Measurements from ENCODE around the gene POU5F1. TPM values are rescaled to one million over a fixed set of nuclear protein-coding genes. Genes with fewer than 3 reads are reported as not detected.

The POU5F1 gene
- total RNA-seq, 1 donor from 2014 or later = not detected

DNA sequence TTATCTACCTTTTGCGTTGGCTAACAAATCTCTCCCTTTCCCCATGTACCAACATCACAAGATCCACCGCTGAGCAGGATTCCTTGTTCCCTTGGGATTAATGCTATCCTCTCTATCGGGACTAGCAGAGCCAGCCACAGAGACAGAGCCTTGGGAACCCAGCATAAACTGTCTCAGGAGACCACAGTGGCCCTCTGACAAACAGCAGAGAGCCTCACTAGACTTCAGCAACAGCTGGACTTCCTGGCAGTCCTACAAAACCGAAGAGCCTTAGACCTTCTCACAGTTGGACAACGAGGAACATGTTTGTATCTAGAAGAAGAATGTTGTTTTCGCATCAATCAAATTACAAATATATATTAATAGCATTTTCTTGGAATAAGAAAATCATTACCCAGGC lies 39.6 kb upstream of the POU5F1 start:
- H3K27me3 Mint-ChIP-seq (ENCODE audit: unreplicated experiment) = peaks cover 19% of the 10 kb centered on the region
- DNase-seq (ENCODE audit: extremely low spot score, unreplicated experiment) = no peak
- H3K36me3 Mint-ChIP-seq (ENCODE audit: unreplicated experiment) = no peaks in the 10 kb centered on the region
- H3K27ac Mint-ChIP-seq (ENCODE audit: unreplicated experiment) = no peak overlapping the region
- H3K4me3 Mint-ChIP-seq (ENCODE audit: unreplicated experiment) = no peak overlapping the region
- TF ChIP-seq, protein P1, sequence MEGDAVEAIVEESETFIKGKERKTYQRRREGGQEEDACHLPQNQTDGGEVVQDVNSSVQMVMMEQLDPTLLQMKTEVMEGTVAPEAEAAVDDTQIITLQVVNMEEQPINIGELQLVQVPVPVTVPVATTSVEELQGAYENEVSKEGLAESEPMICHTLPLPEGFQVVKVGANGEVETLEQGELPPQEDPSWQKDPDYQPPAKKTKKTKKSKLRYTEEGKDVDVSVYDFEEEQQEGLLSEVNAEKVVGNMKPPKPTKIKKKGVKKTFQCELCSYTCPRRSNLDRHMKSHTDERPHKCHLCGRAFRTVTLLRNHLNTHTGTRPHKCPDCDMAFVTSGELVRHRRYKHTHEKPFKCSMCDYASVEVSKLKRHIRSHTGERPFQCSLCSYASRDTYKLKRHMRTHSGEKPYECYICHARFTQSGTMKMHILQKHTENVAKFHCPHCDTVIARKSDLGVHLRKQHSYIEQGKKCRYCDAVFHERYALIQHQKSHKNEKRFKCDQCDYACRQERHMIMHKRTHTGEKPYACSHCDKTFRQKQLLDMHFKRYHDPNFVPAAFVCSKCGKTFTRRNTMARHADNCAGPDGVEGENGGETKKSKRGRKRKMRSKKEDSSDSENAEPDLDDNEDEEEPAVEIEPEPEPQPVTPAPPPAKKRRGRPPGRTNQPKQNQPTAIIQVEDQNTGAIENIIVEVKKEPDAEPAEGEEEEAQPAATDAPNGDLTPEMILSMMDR (IDR thresholded peaks at IDR 0.05) = no peak
- H3K9me3 Mint-ChIP-seq (ENCODE audit: unreplicated experiment) = peaks cover 7% of the 10 kb centered on the region
- no peaks in the 10 kb centered on the region for H3K4me1 Mint-ChIP-seq (ENCODE audit: unreplicated experiment)

DNA sequence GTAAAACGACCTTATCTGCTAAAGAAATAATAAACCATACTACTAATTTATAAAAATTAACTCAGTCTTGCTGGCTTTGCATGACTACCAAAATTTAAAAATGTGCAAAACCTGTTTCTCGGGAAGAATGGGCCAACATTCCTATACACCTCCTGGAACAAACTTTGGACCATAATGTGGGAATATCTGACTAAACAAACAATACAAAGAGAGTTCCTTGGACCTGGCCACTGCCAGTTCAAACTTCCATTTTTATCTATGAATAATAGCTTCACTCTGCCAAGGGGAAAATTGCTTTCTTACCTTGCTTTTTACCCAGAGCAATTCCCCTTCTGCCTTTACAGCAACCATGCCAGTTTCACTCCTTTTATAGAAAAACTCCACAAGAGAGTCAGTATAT lies 38.7 kb upstream of the POU5F1 start:
- peaks cover 19% of the 10 kb centered on the region for H3K27me3 Mint-ChIP-seq (ENCODE audit: unreplicated experiment)
- H3K27ac Mint-ChIP-seq (ENCODE audit: unreplicated experiment) = no peak overlapping the region
- H3K4me1 Mint-ChIP-seq (ENCODE audit: unreplicated experiment) = peaks cover 4% of the 10 kb centered on the region
- H3K4me3 Mint-ChIP-seq (ENCODE audit: unreplicated experiment) = no peak overlapping the region
- TF ChIP-seq, protein P1 (IDR thresholded peaks at IDR 0.05) = no peak
- H3K36me3 Mint-ChIP-seq (ENCODE audit: unreplicated experiment) = no peaks in the 10 kb centered on the region
- DNase-seq (ENCODE audit: extremely low spot score, unreplicated experiment) = no peak
- H3K9me3 Mint-ChIP-seq (ENCODE audit: unreplicated experiment) = no peaks in the 10 kb centered on the region

DNA sequence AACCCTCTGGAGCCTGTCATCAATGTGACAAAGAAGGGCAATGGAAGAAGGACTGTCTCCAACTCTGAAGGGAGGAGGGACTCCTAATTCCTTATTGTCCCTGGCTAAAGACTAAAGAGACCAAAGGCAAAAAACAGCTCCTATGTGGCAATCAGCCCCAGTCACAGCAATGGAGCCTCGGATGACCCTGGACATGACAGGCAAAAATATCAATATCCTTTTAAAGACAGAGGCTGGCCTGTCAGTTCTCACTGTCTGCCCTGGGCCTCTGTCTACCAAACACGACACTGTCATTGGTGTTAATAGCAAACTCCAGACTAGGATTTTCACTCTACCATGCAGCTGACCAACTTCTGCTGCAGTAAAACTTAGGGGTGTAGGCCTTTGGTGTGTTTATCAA lies 38.0 kb upstream of the POU5F1 start:
- no peaks in the 10 kb centered on the region for H3K36me3 Mint-ChIP-seq (ENCODE audit: unreplicated experiment)
- TF ChIP-seq, protein P1 (IDR thresholded peaks at IDR 0.05) = no peak

DNA sequence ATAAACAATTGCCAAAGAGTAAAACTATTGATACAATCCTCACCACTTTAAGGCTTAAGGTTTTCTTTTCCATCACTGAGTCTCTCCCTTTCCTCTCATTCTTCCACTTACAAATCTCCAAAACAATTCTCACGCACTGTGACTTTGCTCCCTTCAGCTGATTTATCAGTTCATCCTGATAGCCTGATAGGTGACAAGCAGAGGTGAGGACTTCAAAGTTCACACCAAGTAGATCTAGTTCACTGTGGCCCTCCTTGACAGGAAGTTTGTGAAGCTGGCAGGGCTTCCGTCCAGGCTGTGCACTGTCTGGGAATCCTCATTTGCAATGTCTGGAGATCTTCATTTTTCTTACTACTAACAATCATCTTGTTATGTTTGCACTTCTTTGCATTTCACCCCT lies 35.2 kb upstream of the POU5F1 start:
- Mint-ChIP-seq H3K9me3 (ENCODE audit: unreplicated experiment) (no peaks in the 10 kb centered on the region), H3K36me3 (ENCODE audit: unreplicated experiment) (no peaks in the 10 kb centered on the region), H3K4me3 (ENCODE audit: unreplicated experiment) (no peak overlapping the region), H3K27ac (ENCODE audit: unreplicated experiment) (no peak overlapping the region), H3K27me3 (ENCODE audit: unreplicated experiment) (peaks cover 10% of the 10 kb centered on the region), H3K4me1 (ENCODE audit: unreplicated experiment) (peaks cover 20% of the 10 kb centered on the region)
- TF ChIP-seq, protein P1 (IDR thresholded peaks at IDR 0.05) = no peak
- DNase-seq (ENCODE audit: extremely low spot score, unreplicated experiment) = no peak

More for the DNA sequence above, 38.0 kb upstream of the POU5F1 start:
- Mint-ChIP-seq H3K27me3 (ENCODE audit: unreplicated experiment) (peaks cover 19% of the 10 kb centered on the region), H3K4me1 (ENCODE audit: unreplicated experiment) (peaks cover 10% of the 10 kb centered on the region), H3K4me3 (ENCODE audit: unreplicated experiment) (no peak overlapping the region), H3K9me3 (ENCODE audit: unreplicated experiment) (no peaks in the 10 kb centered on the region), H3K27ac (ENCODE audit: unreplicated experiment) (no peak overlapping the region)
- no peak for DNase-seq (ENCODE audit: extremely low spot score, unreplicated experiment)

DNA sequence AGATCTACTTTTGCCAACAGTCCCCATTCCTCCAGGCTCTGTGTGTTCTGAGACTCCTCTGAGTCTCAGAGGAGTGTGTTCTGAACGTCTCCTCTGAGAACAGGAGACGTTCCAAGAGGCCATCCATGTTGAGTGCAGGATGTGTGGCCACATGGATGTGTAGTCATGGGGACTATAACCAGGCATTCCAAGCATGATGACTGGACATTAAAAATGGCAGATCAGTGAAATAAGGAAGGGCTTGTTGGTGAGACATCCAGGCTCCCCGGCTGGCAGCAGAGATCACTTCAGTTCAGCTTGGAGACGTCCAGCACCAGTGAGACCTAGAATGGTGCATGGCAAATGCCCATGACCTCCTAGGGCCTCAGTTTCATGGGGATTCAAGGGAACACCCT lies 34.3 kb upstream of the POU5F1 start:
- no peaks in the 10 kb centered on the region for H3K36me3 Mint-ChIP-seq (ENCODE audit: unreplicated experiment)
- peaks cover 20% of the 10 kb centered on the region for H3K4me1 Mint-ChIP-seq (ENCODE audit: unreplicated experiment)
- no peak overlapping the region for H3K4me3 Mint-ChIP-seq (ENCODE audit: unreplicated experiment)
- no peaks in the 10 kb centered on the region for H3K9me3 Mint-ChIP-seq (ENCODE audit: unreplicated experiment)
- no peak for DNase-seq (ENCODE audit: extremely low spot score, unreplicated experiment)
- H3K27ac Mint-ChIP-seq (ENCODE audit: unreplicated experiment) = peak overlapping the region; percentile 67
- TF ChIP-seq, protein P1 (IDR thresholded peaks at IDR 0.05) = no peak
- peaks cover 6% of the 10 kb centered on the region for H3K27me3 Mint-ChIP-seq (ENCODE audit: unreplicated experiment)
